ENCODE results near the gene RAB8A.

Gene RAB8A

DNA sequence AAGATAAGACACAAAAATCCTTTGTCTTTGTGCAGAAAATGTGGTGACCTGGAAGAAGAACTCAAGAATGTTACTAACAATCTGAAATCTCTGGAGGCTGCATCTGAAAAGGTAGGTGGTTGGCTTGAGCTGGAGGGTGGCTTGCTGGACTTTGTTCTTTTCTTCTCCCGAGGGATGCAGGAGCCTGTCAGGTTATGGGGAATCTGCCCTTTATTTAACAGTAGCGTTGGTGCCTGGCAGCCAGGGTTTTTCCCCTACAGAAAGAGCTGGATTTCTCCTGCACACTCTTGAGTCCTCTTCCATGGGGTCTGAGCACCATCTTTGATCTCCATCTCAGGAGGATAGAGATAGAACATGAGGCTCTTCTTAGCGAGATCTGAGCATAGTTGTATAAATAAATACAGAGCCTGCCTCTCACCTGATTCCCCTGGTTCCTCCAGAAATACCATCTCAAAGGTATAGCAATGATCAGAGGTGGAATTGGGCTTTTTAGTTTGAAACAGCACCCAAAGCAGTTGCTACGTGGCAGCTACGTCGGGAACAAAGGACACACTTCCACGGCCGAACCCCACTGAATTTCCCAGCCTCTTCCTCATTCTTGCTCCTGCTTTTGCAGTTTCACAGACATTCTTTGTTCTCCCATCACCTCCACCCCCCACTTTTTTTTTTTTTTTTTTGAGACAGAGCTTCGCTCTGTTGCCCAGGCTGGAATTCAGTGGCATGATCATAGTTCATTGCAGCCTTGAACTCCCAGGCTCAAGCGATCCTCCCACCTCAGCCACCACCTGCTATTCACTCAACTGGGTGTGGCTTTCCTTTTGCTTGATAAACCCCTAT lies 22.5 kb upstream of the RAB8A start:
- H3K4me3 ChIP-seq (ENCODE audit: low read depth, low read length), result no peak overlapping the region
- TF ChIP-seq, protein P1, sequence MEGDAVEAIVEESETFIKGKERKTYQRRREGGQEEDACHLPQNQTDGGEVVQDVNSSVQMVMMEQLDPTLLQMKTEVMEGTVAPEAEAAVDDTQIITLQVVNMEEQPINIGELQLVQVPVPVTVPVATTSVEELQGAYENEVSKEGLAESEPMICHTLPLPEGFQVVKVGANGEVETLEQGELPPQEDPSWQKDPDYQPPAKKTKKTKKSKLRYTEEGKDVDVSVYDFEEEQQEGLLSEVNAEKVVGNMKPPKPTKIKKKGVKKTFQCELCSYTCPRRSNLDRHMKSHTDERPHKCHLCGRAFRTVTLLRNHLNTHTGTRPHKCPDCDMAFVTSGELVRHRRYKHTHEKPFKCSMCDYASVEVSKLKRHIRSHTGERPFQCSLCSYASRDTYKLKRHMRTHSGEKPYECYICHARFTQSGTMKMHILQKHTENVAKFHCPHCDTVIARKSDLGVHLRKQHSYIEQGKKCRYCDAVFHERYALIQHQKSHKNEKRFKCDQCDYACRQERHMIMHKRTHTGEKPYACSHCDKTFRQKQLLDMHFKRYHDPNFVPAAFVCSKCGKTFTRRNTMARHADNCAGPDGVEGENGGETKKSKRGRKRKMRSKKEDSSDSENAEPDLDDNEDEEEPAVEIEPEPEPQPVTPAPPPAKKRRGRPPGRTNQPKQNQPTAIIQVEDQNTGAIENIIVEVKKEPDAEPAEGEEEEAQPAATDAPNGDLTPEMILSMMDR (conservative IDR thresholded peaks at IDR 0.05; ENCODE audit: low read depth, low read length), result no peak
- DNase-seq (ENCODE audit: low read depth), result no peak

DNA sequence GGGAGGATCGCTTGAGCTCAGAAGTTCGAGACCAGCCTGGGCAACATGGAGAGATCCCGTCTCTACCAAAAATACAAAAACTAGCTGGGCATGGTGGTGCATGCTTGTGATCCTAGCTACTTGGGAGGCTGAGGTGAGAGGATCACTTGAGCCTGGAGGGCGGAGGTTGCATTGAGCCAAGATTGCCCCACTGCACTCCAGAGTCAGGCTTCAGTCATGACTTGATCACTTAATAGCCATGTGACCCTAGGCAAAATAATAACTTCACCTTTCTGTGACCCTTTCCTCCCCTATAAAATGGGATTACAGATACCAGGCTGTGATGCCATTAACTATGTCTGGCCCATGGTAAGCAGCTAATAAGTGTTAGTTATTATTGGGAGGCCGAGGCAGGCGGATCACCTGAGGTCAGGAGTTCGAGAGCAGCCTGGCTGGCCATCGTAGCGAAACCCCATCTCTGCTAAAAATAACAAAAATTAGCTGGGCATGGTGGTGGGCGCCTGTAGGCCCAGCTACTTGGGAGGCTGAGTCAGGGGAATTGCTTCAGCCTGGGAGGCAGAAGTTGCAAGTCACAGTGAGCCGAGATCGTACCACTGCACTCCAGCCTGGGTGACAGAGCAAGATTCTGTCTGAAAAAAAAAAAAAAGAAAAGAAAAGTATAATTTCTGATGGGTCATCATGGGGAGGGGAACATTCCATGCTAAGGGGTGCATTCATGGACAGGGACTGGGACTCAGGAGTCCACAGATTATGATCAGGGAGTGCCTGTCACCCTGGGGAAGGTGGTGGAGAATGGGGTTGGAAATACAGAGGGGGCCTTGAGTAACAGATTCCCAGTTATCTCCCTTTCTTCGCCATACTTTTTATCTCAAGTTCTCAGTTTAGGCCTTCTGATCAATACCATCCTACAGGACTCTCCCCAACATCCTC lies 19.9 kb upstream of the RAB8A start:
- no peak overlapping the region for H3K4me3 ChIP-seq (ENCODE audit: low read depth, low read length)
- TF ChIP-seq, protein P1 (conservative IDR thresholded peaks at IDR 0.05; ENCODE audit: low read depth, low read length), result no peak

DNA sequence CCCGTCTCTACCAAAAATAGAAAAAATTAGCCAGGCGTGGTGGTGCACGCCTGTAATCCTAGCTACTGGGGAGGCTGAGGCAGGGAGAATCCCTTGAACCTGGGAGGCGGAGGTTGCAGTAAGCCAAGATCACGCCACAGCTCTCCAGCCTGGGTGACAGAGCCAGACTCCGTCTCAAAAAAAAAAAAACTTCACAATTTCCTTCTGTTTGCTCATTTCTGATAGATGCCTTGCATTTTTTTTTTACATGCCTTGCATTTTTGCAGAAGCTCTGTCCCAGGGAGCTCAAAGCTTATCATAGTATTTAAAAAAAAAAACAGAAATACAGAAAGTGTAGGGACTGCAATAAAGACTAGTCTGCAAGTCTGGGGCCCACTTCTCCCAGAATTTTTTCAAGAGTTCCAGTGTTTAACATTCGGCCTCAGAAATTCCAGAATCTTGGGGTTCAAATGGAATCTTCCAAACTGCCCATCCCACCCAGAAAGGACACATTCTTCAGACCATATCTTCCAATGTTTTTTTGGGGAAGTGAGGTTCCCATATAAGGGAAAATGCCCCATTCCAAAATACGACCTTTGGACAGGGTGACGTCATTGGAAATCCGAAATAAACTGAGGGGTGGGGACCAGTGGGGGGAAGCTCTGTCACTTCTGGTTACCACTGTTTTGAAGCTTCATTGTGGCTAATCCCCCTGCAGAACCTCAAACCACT lies 17.2 kb upstream of the RAB8A start:
- peak; percentile 67 for DNase-seq (ENCODE audit: low read depth)
- TF ChIP-seq, protein P1 (conservative IDR thresholded peaks at IDR 0.05; ENCODE audit: low read depth, low read length), result no peak

More for the DNA sequence above, 19.9 kb upstream of the RAB8A start:
- no peak for DNase-seq (ENCODE audit: low read depth)

DNA sequence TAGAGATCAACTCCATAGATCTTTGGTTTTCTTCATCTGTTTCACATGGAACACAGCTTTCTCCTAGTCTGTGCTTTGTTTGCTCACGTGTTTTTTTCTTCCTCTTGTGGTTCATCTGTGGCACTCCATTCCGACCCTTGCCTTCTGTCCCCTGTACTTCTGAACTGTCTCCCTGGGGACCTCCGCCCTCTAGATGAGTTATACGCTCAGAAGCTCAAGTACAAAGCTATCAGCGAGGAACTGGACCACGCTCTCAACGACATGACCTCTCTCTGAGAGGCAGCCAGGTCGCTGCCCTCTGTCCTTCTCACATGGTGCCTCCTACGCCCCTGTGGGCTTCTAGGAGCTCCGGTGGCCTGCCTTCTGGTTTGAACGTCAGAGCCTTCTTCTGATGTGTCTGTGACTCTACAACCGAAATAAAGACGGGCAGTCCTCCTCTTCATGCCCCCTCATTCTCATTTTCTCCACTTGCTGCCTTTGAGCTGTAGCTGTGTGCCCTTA lies 16.6 kb upstream of the RAB8A start:
- DNase-seq (ENCODE audit: low read depth), result no peak
- TF ChIP-seq, protein P1 (conservative IDR thresholded peaks at IDR 0.05; ENCODE audit: low read depth, low read length), result no peak
- H3K4me3 ChIP-seq (ENCODE audit: low read depth, low read length), result no peak overlapping the region

More for the DNA sequence above, 17.2 kb upstream of the RAB8A start:
- H3K4me3 ChIP-seq (ENCODE audit: low read depth, low read length), result no peak overlapping the region

DNA sequence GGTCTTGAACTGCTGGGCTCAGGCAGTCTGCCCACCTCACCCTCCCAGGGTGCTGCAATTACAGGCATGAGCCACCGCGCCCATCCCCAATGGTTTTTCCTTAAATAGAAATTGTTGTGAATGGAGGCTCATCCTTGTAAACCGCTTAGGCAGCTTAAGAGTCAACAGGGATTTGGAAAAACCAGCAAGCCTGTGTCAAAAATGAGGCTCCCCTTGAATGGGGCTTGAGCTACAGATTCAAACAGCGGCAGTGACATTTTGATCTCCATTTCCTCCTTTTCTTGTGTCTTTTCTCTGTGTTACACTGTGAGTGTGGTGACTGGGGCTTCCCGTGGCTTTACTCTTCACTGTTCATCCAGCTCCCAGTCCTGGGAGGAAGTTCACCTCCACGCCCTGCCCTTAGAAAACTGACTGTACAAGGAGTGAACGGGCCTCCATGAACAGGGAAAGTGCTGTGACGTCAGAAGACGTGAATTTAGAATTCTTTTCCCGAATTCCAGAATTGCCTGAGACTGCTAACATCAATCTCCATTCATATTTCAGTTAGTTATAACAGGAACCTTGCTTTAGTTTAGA lies 15.3 kb upstream of the RAB8A start:
- no peak for DNase-seq (ENCODE audit: low read depth)
- H3K4me3 ChIP-seq (ENCODE audit: low read depth, low read length), result no peak overlapping the region
- TF ChIP-seq, protein P1 (conservative IDR thresholded peaks at IDR 0.05; ENCODE audit: low read depth, low read length), result no peak

DNA sequence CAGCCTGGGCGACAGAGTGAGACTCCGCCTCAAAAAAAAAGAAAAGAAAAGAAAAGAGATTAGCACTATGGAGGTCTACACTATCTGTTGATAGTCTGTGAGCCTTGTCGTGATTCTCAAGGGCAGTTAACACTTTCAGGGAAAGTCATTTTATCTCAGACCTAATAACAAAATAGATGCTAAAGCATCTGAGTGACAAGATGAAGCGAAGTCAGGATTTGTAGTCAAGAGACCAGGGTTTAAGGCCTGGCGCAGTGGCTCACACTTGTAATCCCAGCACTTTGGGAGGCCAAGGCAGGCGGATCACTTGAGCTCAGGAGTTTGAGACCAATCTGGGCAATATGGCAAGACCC lies 13.3 kb upstream of the RAB8A start:
- no peak overlapping the region for H3K4me3 ChIP-seq (ENCODE audit: low read depth, low read length)
- DNase-seq (ENCODE audit: low read depth), result no peak
- TF ChIP-seq, protein P1 (conservative IDR thresholded peaks at IDR 0.05; ENCODE audit: low read depth, low read length), result no peak

All from choroid plexus epithelial cell (primary cell).